GM12872 (cell line): ENCODE data around the gene ABHD17B.

ENCODE experiments used
- CTCF ChIP-seq: IDR thresholded peaks from 3 replicates; pipeline ENCODE4 v1.5.1; 2011; ENCODE audit warnings: low read depth, mild to moderate bottlenecking, low read length, moderate library complexity; ENCODE audit not compliant: insufficient read depth

ABHD17B gene

GRCh38 chr9:71895117-71895516 is 15.9 kb downstream of the ABHD17B start:
- no peak for TF ChIP-seq CTCF

- no peak for TF ChIP-seq CTCF
Observed at GRCh38 chr9:71891557-71892189, 19.3 kb downstream of the ABHD17B start.

- no peak for TF ChIP-seq CTCF
Observed at GRCh38 chr9:71890042-71890679, 20.8 kb downstream of the ABHD17B start.

- TF ChIP-seq CTCF, result no peak
Observed at GRCh38 chr9:71887362-71887761, 23.6 kb downstream of the ABHD17B start.

- no peak for TF ChIP-seq CTCF
Observed at GRCh38 chr9:71886541-71886940, 24.5 kb downstream of the ABHD17B start.

GRCh38 chr9:71886015-71886414 is 25.0 kb downstream of the ABHD17B start:
- no peak for TF ChIP-seq CTCF

- no peak for TF ChIP-seq CTCF
Observed at GRCh38 chr9:71885467-71885866, 25.5 kb downstream of the ABHD17B start.
